Endothelial cell of umbilical vein (primary cell): ENCODE results near the gene SMAD2. TPM values are rescaled to one million over a fixed set of nuclear protein-coding genes. Genes with fewer than 3 reads are reported as not detected.

Source experiments
- BruUV-seq: library from RNA; stranded (reverse); fragments of 400-500 nt; replicated peaks from 2 replicates; lab custom pipeline; 2021; lab: Mats Ljungman, UMichigan
- CTCF ChIA-PET: fragments of 300-600, 350-600 bp; sonication (Branson Sonifier 250); formaldehyde crosslinking; loops from one replicate; lab custom pipeline; 2021; ENCODE audit warnings: antibody characterized with exemption, inconsistent platforms; lab: Charles Lee
- POLR2A ChIA-PET: fragments of 300-600, 350-600 bp; sonication (Branson Sonifier 250); formaldehyde crosslinking; loops from one replicate; lab custom pipeline; 2021; ENCODE audit warnings: antibody characterized with exemption, inconsistent platforms; lab: Charles Lee
- DNase-seq: peaks from one replicate; pipeline ENCODE4 v3.0.0-alpha.2; 2011; ENCODE audit warnings: low read depth, low spot score
- FAIRE-seq: peaks from 2 replicates; lab custom pipeline; 2011; peaks lifted over from hg19 to GRCh38; lab: Jason Lieb, UNC
- H2AFZ ChIP-seq: 2 replicates; pipeline ENCODE4 v1.6.0; 2012; ENCODE audit warnings: low read depth, low read length, control low read depth, inconsistent platforms
- H3K27ac ChIP-seq: 2 replicates; pipeline ENCODE4 v1.5.1; 2011; ENCODE audit warnings: low read depth, mild to moderate bottlenecking, control low read depth, low read length, moderate library complexity; ENCODE audit not compliant: insufficient read depth
- H3K27me3 ChIP-seq, 2 experiments: 2 replicates each; pipeline versions ENCODE4 v1.6.0 to v1.6.1; 2011; ENCODE audit warnings: low read length in 2 of 2, mixed read lengths in 1 of 2; ENCODE audit not compliant: control insufficient read depth in 2 of 2, insufficient read depth in 2 of 2
- H3K36me3 ChIP-seq, 2 experiments: 2 replicates in 1 of 2; 3 replicates in 1 of 2; pipeline ENCODE4 v1.5.1; 2011; ENCODE audit warnings: low read length in 2 of 2, mild to moderate bottlenecking in 1 of 2, moderate library complexity in 1 of 2; ENCODE audit not compliant: control insufficient read depth in 2 of 2, insufficient read depth in 2 of 2; ENCODE audit errors: extremely low read depth in 1 of 2
- H3K4me1 ChIP-seq: 3 replicates; pipeline ENCODE4 v1.5.1; 2011; ENCODE audit warnings: mild to moderate bottlenecking, low read length; ENCODE audit not compliant: control insufficient read depth, insufficient read depth; ENCODE audit errors: extremely low read depth
- H3K4me2 ChIP-seq: 2 replicates; pipeline ENCODE4 v1.6.1; 2011; ENCODE audit warnings: low read length, control low read depth, mixed read lengths; ENCODE audit not compliant: insufficient read depth
- H3K4me3 ChIP-seq, 3 experiments: fragments of 200-600 bp in 1 of 3; sonication (generic), shearing (Covaris generic) in 1 of 3; replicated peaks in 1 of 3; 2 replicates each; pipeline ENCODE4 v1.5.1; 2011 to 2016; ENCODE audit warnings: control low read depth in 3 of 3, low read length in 3 of 3, mild to moderate bottlenecking in 2 of 3, inconsistent platforms in 1 of 3, low read depth in 1 of 3, moderate library complexity in 1 of 3; ENCODE audit not compliant: insufficient read depth in 1 of 3
- H3K79me2 ChIP-seq: 2 replicates; pipeline ENCODE4 v1.6.0; 2012; ENCODE audit warnings: low read length, inconsistent platforms; ENCODE audit not compliant: control insufficient read depth, insufficient read depth
- H3K9ac ChIP-seq: replicated peaks from 2 replicates; pipeline ENCODE3; 2011; ENCODE audit warnings: low read length, control low read depth; ENCODE audit not compliant: insufficient read depth; ENCODE audit errors: extremely low read depth
- H3K9me1 ChIP-seq: replicated peaks from 3 replicates; pipeline ENCODE4 v1.6.0; 2011; ENCODE audit warnings: mild to moderate bottlenecking, low read length; ENCODE audit not compliant: control insufficient read depth, insufficient read depth; ENCODE audit errors: extremely low read depth
- H3K9me3 ChIP-seq: replicated peaks from 2 replicates; pipeline ENCODE4 v1.5.1; 2012; ENCODE audit warnings: low read length, inconsistent platforms; ENCODE audit not compliant: control insufficient read depth, insufficient read depth
- H4K20me1 ChIP-seq: replicated peaks from 2 replicates; pipeline ENCODE3; 2011; ENCODE audit warnings: mild to moderate bottlenecking, low read length; ENCODE audit not compliant: control insufficient read depth, insufficient read depth; ENCODE audit errors: extremely low read depth
- EZH2 ChIP-seq: IDR thresholded peaks from 2 replicates; pipeline ENCODE4 v1.6.1; 2012; ENCODE audit warnings: borderline replicate concordance, low read depth, mild to moderate bottlenecking, moderate library complexity, low read length, inconsistent platforms; ENCODE audit not compliant: severe bottlenecking
- FOS ChIP-seq: IDR thresholded peaks from 2 replicates; pipeline ENCODE4 v1.6.1; 2011; ENCODE audit warnings: mild to moderate bottlenecking, low read length, moderate library complexity, borderline replicate concordance; ENCODE audit not compliant: insufficient read depth
- GATA2 ChIP-seq: IDR thresholded peaks from 2 replicates; pipeline ENCODE4 v1.7.0; 2011; ENCODE audit warnings: low read depth, mild to moderate bottlenecking, moderate library complexity, mixed read lengths, low read length; ENCODE audit not compliant: insufficient read length, insufficient read depth
- JUN ChIP-seq: IDR thresholded peaks from 2 replicates; pipeline ENCODE4 v1.6.1; 2011; ENCODE audit warnings: borderline replicate concordance, low read depth; ENCODE audit not compliant: insufficient read length, insufficient read depth
- MYC ChIP-seq: IDR thresholded peaks from one replicate; pipeline ENCODE4 v1.6.1; 2011; ENCODE audit warnings: mild to moderate bottlenecking, low read depth, low read length
- POLR2A ChIP-seq: IDR thresholded peaks from 2 replicates; pipeline ENCODE4 v1.6.1; 2012; ENCODE audit warnings: low read depth, mild to moderate bottlenecking, control low read depth, low read length
- POLR2AphosphoS5 ChIP-seq: IDR thresholded peaks from 2 replicates; pipeline ENCODE4 v1.6.1; 2012; ENCODE audit warnings: low read depth, mild to moderate bottlenecking, control low read depth, low read length, moderate library complexity; ENCODE audit not compliant: insufficient read depth
- dilution Hi-C: fragments of 300-500 bp; cut with MboI; formaldehyde crosslinking; loops from one replicate; pipeline ENCODE4 v1.15.0; 2019; ENCODE audit warnings: low sequenced_read_pairs; ENCODE audit not compliant: extremely low pct_ligation_motif_present
- intact Hi-C: fragments of 100-400 bp; cut with micrococcal nuclease; formaldehyde crosslinking; loops from one replicate; pipeline ENCODE4 v1.10.0; 2022
- polyA plus RNA-seq, 4 experiments: library from polyadenylated mRNA; depleted of rRNA in 3 of 4; stranded (reverse) in 3 of 4; unstranded in 1 of 4; fragments of >200 nt; gene quantifications; 2 replicates each; pipeline versions ENCODE4 v1.2.1 to v1.2.3, GENCODE V29; 2011 to 2012; ENCODE audit warnings: missing spikeins in 1 of 4
- total RNA-seq: library from RNA; stranded (reverse); gene quantifications from 2 replicates; pipeline ENCODE4 v1.2.3, GENCODE V29; 2021
- TF ChIP-seq, protein P1 (sequence below): IDR thresholded peaks from 2 replicates; pipeline ENCODE4 v1.6.1; 2011; ENCODE audit not compliant: insufficient read depth, insufficient read length
- TF ChIP-seq, protein P2 (sequence below), 2 donors: IDR thresholded peaks; 1 replicate in 1 of 2; 2 replicates in 1 of 2; pipeline ENCODE4 v1.5.1; 2011; ENCODE audit warnings: low read length in 2 of 2, mild to moderate bottlenecking in 2 of 2, moderate library complexity in 2 of 2, control low read depth in 1 of 2, inconsistent platforms in 1 of 2, low read depth in 1 of 2; ENCODE audit not compliant: insufficient read depth in 1 of 2; ENCODE audit errors: extremely low read depth in 1 of 2

Gene SMAD2
- total and polyA plus RNA-seq, 2 donors (not counting 3 experiments of a cell fraction or from before 2014, with no cell fraction given): 40.3 to 123 TPM

DNA sequence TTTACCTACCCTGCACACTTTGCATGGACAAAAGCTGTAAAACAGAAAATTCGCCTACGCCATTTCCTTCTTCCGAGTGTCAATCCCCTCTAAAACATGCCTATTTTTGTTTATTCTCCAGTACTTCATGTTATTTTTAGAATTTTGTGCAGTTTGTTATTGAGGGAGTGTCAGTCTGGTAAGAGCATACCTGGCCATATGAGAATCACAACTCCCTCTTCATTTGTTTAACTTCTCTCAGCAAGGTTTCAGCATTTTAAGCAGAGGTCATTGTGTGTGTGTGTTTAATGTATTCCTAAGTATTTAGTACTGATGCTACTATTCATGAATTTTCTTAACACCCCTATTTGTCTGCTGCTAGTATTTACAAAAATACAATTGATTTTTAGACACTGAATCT is 49.4 kb downstream of the SMAD2 start:
- ChIA-PET CTCF (no interaction called here), POLR2A (no interaction called here)
- Histone ChIP-seq H3K79me2 (peaks cover 31% of the 10 kb centered on the region), H3K27me3 (no peaks in the 10 kb centered on the region), H4K20me1 (peaks cover 3% of the 10 kb centered on the region), H3K9me1 (peaks cover 2% of the 10 kb centered on the region), H3K27ac (no peak overlapping the region), H2AFZ (no peak overlapping the region), H3K4me1 (no peaks in the 10 kb centered on the region), H3K9ac (no peak overlapping the region), H3K36me3 (peaks cover 0 to 2% of the 10 kb centered on the region in 2 experiments), H3K9me3 (no peaks in the 10 kb centered on the region), H3K4me2 (no peak overlapping the region), H3K4me3 (no peak overlapping the region)
- intact Hi-C loops (no loop called here), dilution Hi-C loops (no loop called here)
- DNase-seq (no peak), FAIRE-seq (no peak)
- TF ChIP-seq, protein P1, sequence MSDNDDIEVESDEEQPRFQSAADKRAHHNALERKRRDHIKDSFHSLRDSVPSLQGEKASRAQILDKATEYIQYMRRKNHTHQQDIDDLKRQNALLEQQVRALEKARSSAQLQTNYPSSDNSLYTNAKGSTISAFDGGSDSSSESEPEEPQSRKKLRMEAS: no peak
- no peak for TF ChIP-seq JUN
- no peak for TF ChIP-seq POLR2A
- TF ChIP-seq MYC: no peak
- TF ChIP-seq FOS: no peak
- TF ChIP-seq POLR2AphosphoS5: no peak
- TF ChIP-seq GATA2: no peak
- TF ChIP-seq, protein P2, sequence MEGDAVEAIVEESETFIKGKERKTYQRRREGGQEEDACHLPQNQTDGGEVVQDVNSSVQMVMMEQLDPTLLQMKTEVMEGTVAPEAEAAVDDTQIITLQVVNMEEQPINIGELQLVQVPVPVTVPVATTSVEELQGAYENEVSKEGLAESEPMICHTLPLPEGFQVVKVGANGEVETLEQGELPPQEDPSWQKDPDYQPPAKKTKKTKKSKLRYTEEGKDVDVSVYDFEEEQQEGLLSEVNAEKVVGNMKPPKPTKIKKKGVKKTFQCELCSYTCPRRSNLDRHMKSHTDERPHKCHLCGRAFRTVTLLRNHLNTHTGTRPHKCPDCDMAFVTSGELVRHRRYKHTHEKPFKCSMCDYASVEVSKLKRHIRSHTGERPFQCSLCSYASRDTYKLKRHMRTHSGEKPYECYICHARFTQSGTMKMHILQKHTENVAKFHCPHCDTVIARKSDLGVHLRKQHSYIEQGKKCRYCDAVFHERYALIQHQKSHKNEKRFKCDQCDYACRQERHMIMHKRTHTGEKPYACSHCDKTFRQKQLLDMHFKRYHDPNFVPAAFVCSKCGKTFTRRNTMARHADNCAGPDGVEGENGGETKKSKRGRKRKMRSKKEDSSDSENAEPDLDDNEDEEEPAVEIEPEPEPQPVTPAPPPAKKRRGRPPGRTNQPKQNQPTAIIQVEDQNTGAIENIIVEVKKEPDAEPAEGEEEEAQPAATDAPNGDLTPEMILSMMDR (IDR thresholded peaks at IDR 0.05; ENCODE audit: extremely low read depth in 1 of 2, insufficient read depth in 1 of 2, low read depth in 1 of 2, low read length in 2 of 2): no peak
- no peak for TF ChIP-seq EZH2
- no TSS peak for BruUV-seq
